Gastroesophageal sphincter (tissue), 4 donors: ENCODE measurements around the gene TMEM37. TPM values are rescaled to one million over a fixed set of nuclear protein-coding genes. Genes with fewer than 3 reads are reported as not detected.

Experiments used
- ATAC-seq: fragments of 150-250 bp; one replicate; pipeline ENCODE4 v1.9.1; 2016; ENCODE audit warnings: mild to moderate bottlenecking, moderate library complexity
- H3K27ac ChIP-seq, 4 donors: fragments of 200-600 bp; sonication (generic) in 3 of 4; 1 replicate in 3 of 4; 2 replicates in 1 of 4; pipeline ENCODE4 v1.5.1; 2016 to 2019
- H3K27me3 ChIP-seq: fragments of 200-600 bp; sonication (generic); one replicate; pipeline ENCODE4 v1.5.1; 2019
- H3K36me3 ChIP-seq, 2 donors: fragments of 200-600 bp; sonication (generic); one replicate each; pipeline ENCODE4 v1.5.1; 2019; ENCODE audit warnings: control low read depth in 1 of 2
- H3K4me1 ChIP-seq, 3 donors: fragments of 200-600 bp; sonication (generic); 1 replicate in 2 of 3; 2 replicates in 1 of 3; pipeline ENCODE4 v1.5.1; 2016 to 2019; ENCODE audit warnings: control low read depth in 2 of 3
- H3K4me3 ChIP-seq, 2 donors: fragments of 200-600 bp; sonication (generic); one replicate each; pipeline ENCODE4 v1.5.1; 2019; ENCODE audit warnings: mild to moderate bottlenecking in 1 of 2, moderate library complexity in 1 of 2
- H3K9me3 ChIP-seq, 3 donors: fragments of 200-600 bp; sonication (generic); one replicate each; pipeline ENCODE4 v1.5.1; 2017 to 2019; ENCODE audit warnings: control low read depth in 2 of 3
- EP300 ChIP-seq: sonication (generic); formaldehyde crosslinking; IDR thresholded peaks from one replicate; pipeline ENCODE4 v1.6.1; 2017; ENCODE audit warnings: antibody characterized with exemption, mild to moderate bottlenecking
- POLR2A ChIP-seq, 2 donors: fragments of 450-650 bp; IDR thresholded peaks; one replicate each; pipeline ENCODE4 v1.6.1; 2017; ENCODE audit warnings: antibody characterized with exemption in 2 of 2, mild to moderate bottlenecking in 2 of 2, moderate library complexity in 1 of 2
- POLR2AphosphoS5 ChIP-seq: sonication (generic); formaldehyde crosslinking; IDR thresholded peaks from one replicate; pipeline ENCODE4 v1.6.1; 2017; ENCODE audit warnings: antibody characterized with exemption
- WGBS, 2 donors: methylation state at CpG; one replicate each; pipeline ENCODE4 v1.1.5; 2018; ENCODE audit warnings: low coverage in 1 of 2; 5-methylcytosine and 5-hydroxymethylcytosine counted together
- total RNA-seq, 4 donors: library from RNA; depleted of rRNA; stranded (reverse); fragments of >200 nt; gene quantifications; one replicate each; pipeline ENCODE4 v1.1.0, GENCODE V29; 2016
- TF ChIP-seq, protein P1 (sequence below), 4 experiments: fragments of 200-600 bp in 2 of 4; fragments of 450-650 bp in 2 of 4; sonication (generic) in 1 of 4; IDR thresholded peaks; one replicate each; pipeline ENCODE4 v1.5.1; 2017 to 2019; ENCODE audit warnings: antibody characterized with exemption in 4 of 4, mild to moderate bottlenecking in 2 of 4, moderate library complexity in 2 of 4

TMEM37 gene
- total RNA-seq, 4 donors from 2014 or later = 3.0 to 8.1 (median 5.2) TPM; not detected in 1

DNA sequence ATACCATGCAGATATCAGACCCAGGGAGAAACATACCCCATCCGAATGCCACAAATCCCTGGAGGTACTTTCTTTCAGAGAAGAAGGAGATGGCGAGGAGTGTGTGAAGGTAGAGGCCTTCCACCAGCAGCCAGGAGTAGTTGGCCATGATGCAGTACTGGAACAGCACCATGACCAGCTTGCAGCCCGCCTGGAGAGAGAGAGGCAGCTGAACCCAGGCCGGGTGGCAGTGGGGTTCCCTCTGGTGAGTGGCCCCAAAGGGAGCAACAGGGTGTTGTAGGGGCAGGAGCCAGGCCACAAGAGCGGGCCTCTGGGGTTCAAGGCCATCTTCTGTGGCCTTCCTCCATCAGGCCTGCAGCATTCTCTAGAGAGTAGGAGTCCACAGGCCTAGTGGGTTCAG is 30.2 kb downstream of the TMEM37 start:
- TF ChIP-seq POLR2AphosphoS5 = no peak
- TF ChIP-seq, protein P1, sequence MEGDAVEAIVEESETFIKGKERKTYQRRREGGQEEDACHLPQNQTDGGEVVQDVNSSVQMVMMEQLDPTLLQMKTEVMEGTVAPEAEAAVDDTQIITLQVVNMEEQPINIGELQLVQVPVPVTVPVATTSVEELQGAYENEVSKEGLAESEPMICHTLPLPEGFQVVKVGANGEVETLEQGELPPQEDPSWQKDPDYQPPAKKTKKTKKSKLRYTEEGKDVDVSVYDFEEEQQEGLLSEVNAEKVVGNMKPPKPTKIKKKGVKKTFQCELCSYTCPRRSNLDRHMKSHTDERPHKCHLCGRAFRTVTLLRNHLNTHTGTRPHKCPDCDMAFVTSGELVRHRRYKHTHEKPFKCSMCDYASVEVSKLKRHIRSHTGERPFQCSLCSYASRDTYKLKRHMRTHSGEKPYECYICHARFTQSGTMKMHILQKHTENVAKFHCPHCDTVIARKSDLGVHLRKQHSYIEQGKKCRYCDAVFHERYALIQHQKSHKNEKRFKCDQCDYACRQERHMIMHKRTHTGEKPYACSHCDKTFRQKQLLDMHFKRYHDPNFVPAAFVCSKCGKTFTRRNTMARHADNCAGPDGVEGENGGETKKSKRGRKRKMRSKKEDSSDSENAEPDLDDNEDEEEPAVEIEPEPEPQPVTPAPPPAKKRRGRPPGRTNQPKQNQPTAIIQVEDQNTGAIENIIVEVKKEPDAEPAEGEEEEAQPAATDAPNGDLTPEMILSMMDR (IDR thresholded peaks at IDR 0.05) = no peak
- no peak for TF ChIP-seq EP300
- TF ChIP-seq POLR2A (IDR thresholded peaks at IDR 0.05) = no peak
- no peaks in the 10 kb centered on the region for H3K9me3 ChIP-seq
- 90% methylated on average over 2 of the region's 5 CpGs; no CpG with 5 or more reads in 1 of the 2 donors for WGBS, 2 donors
- no peak for ATAC-seq
- no peaks in the 10 kb centered on the region for H3K27me3 ChIP-seq
- H3K4me3 ChIP-seq = no peak overlapping the region
- H3K4me1 ChIP-seq = no peaks in the 10 kb centered on the region
- no peak overlapping the region for H3K27ac ChIP-seq
- no peaks in the 10 kb centered on the region for H3K36me3 ChIP-seq

DNA sequence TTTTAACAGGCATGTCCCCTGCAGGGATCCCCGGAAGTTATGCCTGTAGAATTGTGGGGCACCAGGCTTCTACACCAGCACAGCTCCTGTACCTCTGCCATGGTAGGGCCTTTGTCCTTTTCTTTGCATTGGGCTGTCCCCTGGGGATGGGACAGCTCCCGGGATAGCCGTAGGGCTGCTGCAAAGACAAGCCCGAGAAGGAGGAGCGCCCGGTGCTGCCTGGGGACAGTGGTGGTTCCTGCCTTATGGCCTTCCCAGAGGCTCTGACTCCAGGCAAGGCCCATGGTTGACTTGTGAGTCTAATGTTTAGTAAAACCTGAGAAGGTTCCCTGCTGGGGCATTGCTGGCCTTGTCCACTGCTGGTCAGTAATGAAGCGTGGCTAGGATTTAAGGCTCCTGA is 30.9 kb downstream of the TMEM37 start:
- TF ChIP-seq, protein P1 (IDR thresholded peaks at IDR 0.05) = no peak
- TF ChIP-seq POLR2A (IDR thresholded peaks at IDR 0.05) = no peak
- no peak for TF ChIP-seq EP300
- no peak for TF ChIP-seq POLR2AphosphoS5
- H3K4me1 ChIP-seq = no peaks in the 10 kb centered on the region

DNA sequence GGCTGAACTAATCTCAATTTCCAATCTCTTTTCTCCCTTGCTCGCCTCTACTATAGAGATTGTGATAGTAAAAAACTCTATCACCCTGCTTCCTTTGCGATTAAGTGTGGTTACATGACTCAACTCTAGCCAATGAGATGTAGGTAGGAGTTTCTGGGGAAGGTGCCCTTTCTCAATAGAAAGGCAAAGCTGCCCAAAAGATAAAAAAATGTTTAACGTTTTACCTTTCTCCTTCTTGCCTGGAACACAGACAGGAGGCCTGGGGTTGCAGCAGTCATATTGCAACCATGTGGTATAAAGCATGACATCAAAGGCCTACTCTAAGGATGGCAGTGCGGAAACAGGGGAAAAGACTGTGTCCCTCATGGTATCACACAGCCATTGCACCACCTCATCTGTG is 31.5 kb downstream of the TMEM37 start:
- no peak overlapping the region for H3K27ac ChIP-seq
- H3K9me3 ChIP-seq = no peaks in the 10 kb centered on the region
- H3K27me3 ChIP-seq = no peaks in the 10 kb centered on the region
- H3K4me3 ChIP-seq = no peak overlapping the region
- no peaks in the 10 kb centered on the region for H3K36me3 ChIP-seq
- WGBS, 2 donors = 50 to 81% methylated on average over 3 to 4 of the region's 4 CpGs
- no peak for ATAC-seq
- TF ChIP-seq EP300 = no peak
- no peak for TF ChIP-seq POLR2A (IDR thresholded peaks at IDR 0.05)
- TF ChIP-seq, protein P1 (IDR thresholded peaks at IDR 0.05) = no peak
- TF ChIP-seq POLR2AphosphoS5 = no peak
- H3K4me1 ChIP-seq = no peaks in the 10 kb centered on the region

More for the DNA sequence above, 30.9 kb downstream of the TMEM37 start:
- H3K4me3 ChIP-seq = no peak overlapping the region
- no peaks in the 10 kb centered on the region for H3K36me3 ChIP-seq
- H3K27ac ChIP-seq = no peak overlapping the region
- no peak for ATAC-seq
- H3K27me3 ChIP-seq = no peaks in the 10 kb centered on the region
- no peaks in the 10 kb centered on the region for H3K9me3 ChIP-seq
- 80 to 89% methylated on average over 1 to 2 of the region's 7 CpGs for WGBS, 2 donors

DNA sequence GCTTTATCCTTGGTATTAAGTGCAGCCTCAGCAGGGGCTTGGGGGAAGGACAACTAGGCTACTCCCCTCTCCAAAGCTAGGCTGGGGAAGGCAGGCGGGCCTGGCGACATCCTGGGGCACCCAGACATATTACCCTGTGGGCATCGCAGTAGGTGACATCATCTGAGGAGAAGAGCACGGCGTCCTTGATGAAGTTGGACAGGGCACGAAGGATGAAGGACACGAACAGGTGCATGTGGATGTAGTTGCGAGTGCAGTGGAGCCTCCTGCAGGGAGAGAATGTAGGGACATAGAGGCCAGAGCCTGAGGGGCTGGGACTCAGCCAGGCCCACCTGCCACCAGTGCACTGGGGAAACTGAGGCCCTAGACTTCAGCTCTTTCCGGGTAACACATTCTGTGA is 32.3 kb downstream of the TMEM37 start:
- Histone ChIP-seq H3K36me3 (no peaks in the 10 kb centered on the region), H3K4me1 (peaks cover 0 to 4% (median 0%) of the 10 kb centered on the region in 3 donors), H3K27me3 (no peaks in the 10 kb centered on the region), H3K27ac (no peak overlapping the region), H3K9me3 (no peaks in the 10 kb centered on the region), H3K4me3 (no peak overlapping the region)
- WGBS, 2 donors = 95 to 100% methylated on average over 2 to 3 of the region's 9 CpGs
- TF ChIP-seq POLR2A (IDR thresholded peaks at IDR 0.05) (no peak), POLR2AphosphoS5 (no peak), EP300 (no peak)
- TF ChIP-seq, protein P1 (IDR thresholded peaks at IDR 0.05) = no peak
- no peak for ATAC-seq

DNA sequence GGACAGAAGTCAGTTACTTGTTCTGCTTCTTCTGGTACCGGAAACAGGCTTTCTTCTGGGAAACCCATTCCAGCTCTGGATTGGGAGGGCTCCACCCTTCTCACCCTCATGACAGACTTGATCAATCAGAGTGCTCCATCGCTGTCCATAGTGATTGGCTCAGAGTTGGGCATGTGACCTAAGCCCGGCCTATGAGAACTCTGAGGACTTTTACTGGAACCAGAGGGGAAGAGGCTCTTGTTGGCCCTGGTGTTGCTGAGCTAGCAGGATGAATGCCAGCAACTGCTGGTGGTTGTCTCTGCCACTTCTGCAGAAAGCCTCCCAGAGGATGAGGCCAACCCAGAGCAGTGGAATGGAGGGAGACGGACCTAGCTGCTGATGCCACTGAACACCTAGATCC is 33.3 kb downstream of the TMEM37 start:
- Histone ChIP-seq H3K27me3 (no peaks in the 10 kb centered on the region), H3K4me1 (peaks cover 0 to 8% (median 0%) of the 10 kb centered on the region in 3 donors), H3K27ac (no peak overlapping the region), H3K36me3 (no peaks in the 10 kb centered on the region), H3K9me3 (no peaks in the 10 kb centered on the region), H3K4me3 (no peak overlapping the region)
- no peak for TF ChIP-seq POLR2A (IDR thresholded peaks at IDR 0.05)
- TF ChIP-seq EP300 = no peak
- no peak for TF ChIP-seq POLR2AphosphoS5
- TF ChIP-seq, protein P1 (IDR thresholded peaks at IDR 0.05) = no peak
- peak; percentile 69 for ATAC-seq
- 100% methylated on average over 1 of the region's 4 CpGs; no CpG with 5 or more reads in 1 of the 2 donors for WGBS, 2 donors
